HepG2 (cell line): ENCODE data around the gene SP140L. TPM values are rescaled to one million over a fixed set of nuclear protein-coding genes. Genes with fewer than 3 reads are reported as not detected.

Experiments used
- HOXA3 ChIP-seq: sonication (generic); formaldehyde crosslinking; IDR thresholded peaks from 2 replicates; pipeline ENCODE4 v1.5.0; 2020; ENCODE audit warnings: missing genetic modification reagents
- HOXD1 ChIP-seq: sonication (generic); formaldehyde crosslinking; IDR thresholded peaks from 2 replicates; pipeline ENCODE4 v1.5.0; 2020; ENCODE audit warnings: missing genetic modification reagents
- KLF12 ChIP-seq: sonication (generic); formaldehyde crosslinking; IDR thresholded peaks from 2 replicates; pipeline ENCODE4 v1.4.0; 2020; ENCODE audit warnings: missing genetic modification reagents, borderline replicate concordance
- MAX ChIP-seq: IDR thresholded peaks from 2 replicates; pipeline ENCODE4 v1.6.1; 2012; ENCODE audit warnings: inconsistent platforms
- MIER3 ChIP-seq: IDR thresholded peaks from 2 replicates; pipeline ENCODE4 v1.6.1; 2016; ENCODE audit warnings: missing compliant biosample characterization, borderline replicate concordance
- NFIC ChIP-seq: IDR thresholded peaks from 2 replicates; pipeline ENCODE4 v1.6.1; 2012; ENCODE audit warnings: mild to moderate bottlenecking, low read length, inconsistent platforms
- NFKBIZ ChIP-seq: IDR thresholded peaks from 2 replicates; pipeline ENCODE4 v1.6.1; 2018; ENCODE audit warnings: missing genetic modification reagents, missing compliant biosample characterization
- NFYC ChIP-seq: IDR thresholded peaks from 2 replicates; pipeline ENCODE4 v1.6.1; 2016; ENCODE audit warnings: missing genetic modification reagents, missing compliant biosample characterization
- RFXAP ChIP-seq: sonication (generic); formaldehyde crosslinking; IDR thresholded peaks from 2 replicates; pipeline ENCODE4 v1.4.0; 2020; ENCODE audit warnings: missing genetic modification reagents, borderline replicate concordance
- SALL2 ChIP-seq: sonication (generic); formaldehyde crosslinking; IDR thresholded peaks from 2 replicates; pipeline ENCODE4 v1.8.1; 2023; ENCODE audit warnings: mild to moderate bottlenecking, missing genetic modification reagents, inconsistent platforms
- THAP11 ChIP-seq: IDR thresholded peaks from 2 replicates; pipeline ENCODE4 v1.6.1; 2016; ENCODE audit warnings: missing biosample characterization, missing genetic modification reagents
- ZBTB39 ChIP-seq: sonication (generic); formaldehyde crosslinking; IDR thresholded peaks from 2 replicates; pipeline ENCODE4 v1.5.0; 2020; ENCODE audit warnings: missing genetic modification reagents
- ZBTB40 ChIP-seq, 2 experiments: fragments of 450-650 bp in 1 of 2; sonication (generic) in 1 of 2; formaldehyde crosslinking in 1 of 2; IDR thresholded peaks; 2 replicates each; pipeline versions ENCODE4 v1.6.1 to v1.8.0; 2016 to 2022; ENCODE audit warnings: antibody characterized with exemption in 1 of 2, mild to moderate bottlenecking in 1 of 2, missing genetic modification reagents in 1 of 2
- ZFP37 ChIP-seq: sonication (generic); formaldehyde crosslinking; IDR thresholded peaks from 2 replicates; pipeline ENCODE4 v1.4.0; 2020; ENCODE audit warnings: missing genetic modification reagents, borderline replicate concordance
- ZNF232 ChIP-seq: sonication (generic); formaldehyde crosslinking; IDR thresholded peaks from 2 replicates; pipeline ENCODE4 v1.4.0; 2020; ENCODE audit warnings: missing genetic modification reagents, borderline replicate concordance
- ZNF780A ChIP-seq: sonication (generic); formaldehyde crosslinking; IDR thresholded peaks from 2 replicates; pipeline ENCODE4 v1.8.0; 2022; ENCODE audit warnings: mild to moderate bottlenecking, missing genetic modification reagents, moderate library complexity
- ZNF782 ChIP-seq: sonication (generic); formaldehyde crosslinking; IDR thresholded peaks from 2 replicates; pipeline ENCODE4 v1.4.0; 2020; ENCODE audit warnings: missing genetic modification reagents, mild to moderate bottlenecking, borderline replicate concordance
- ZNF784 ChIP-seq: sonication (generic); formaldehyde crosslinking; IDR thresholded peaks from 2 replicates; pipeline ENCODE4 v1.5.1; 2020; ENCODE audit warnings: missing genetic modification reagents, mild to moderate bottlenecking, borderline replicate concordance
- polyA plus RNA-seq, 8 experiments: library from polyadenylated mRNA; depleted of rRNA in 3 of 8; stranded (reverse) in 7 of 8; unstranded in 1 of 8; fragments of >200 nt; fragmentation: Illumina TruSeq in 4 of 8; extraction: Trizol in 4 of 8; gene quantifications; 2 replicates each; pipeline versions ENCODE4 v1.2.1 to v1.2.3, GENCODE V29; 2011 to 2016; ENCODE audit warnings: low read depth in 4 of 8, missing spikeins in 1 of 8, mixed read lengths in 1 of 8; ENCODE audit not compliant: insufficient read depth in 1 of 8
- total RNA-seq, 5 experiments: library from RNA; depleted of rRNA; stranded (reverse); fragments of >200 nt; fragmentation: Illumina TruSeq; extraction: Trizol; gene quantifications; 2 replicates each; pipeline ENCODE4 v1.2.3, GENCODE V29; 2016; ENCODE audit warnings: low read depth in 1 of 5

Gene SP140L
- total and polyA plus RNA-seq, 2 of the 13 experiments (the other 11 are each of a cell fraction or from before 2014, with no cell fraction given), result 10.9 to 17.5 TPM

- TF ChIP-seq NFKBIZ (CRISPR knock-in tag) (no peak), ZBTB40 (IDR thresholded peaks at IDR 0.05) (no peak), ZBTB40 (CRISPR knock-in tag; IDR thresholded peaks at IDR 0.05) (no peak), ZFP37 (no peak), ZNF784 (CRISPR knock-in tag) (no peak), KLF12 (no peak), NFYC (CRISPR knock-in tag) (no peak), ZNF232 (CRISPR knock-in tag) (no peak), ZBTB39 (CRISPR knock-in tag) (no peak), ZNF782 (no peak), HOXA3 (CRISPR knock-in tag) (no peak), ZNF780A (CRISPR knock-in tag) (no peak), MIER3 (no peak), NFIC (no peak), SALL2 (no peak), MAX (no peak), HOXD1 (no peak), THAP11 (CRISPR knock-in tag) (0 out of 2 replicates have a peak, but pooled peaks have one; percentile 50), RFXAP (no peak)
Observed at GRCh38 chr2:230356084-230356483, 29.1 kb downstream of the SP140L start (continued).
